Choroid plexus epithelial cell (primary cell): Measurements from ENCODE around the gene DDX10.

Experiments used
- DNase-seq: peaks from one replicate; pipeline ENCODE4 v3.0.0-alpha.2; 2010; ENCODE audit warnings: low read depth
- H3K4me3 ChIP-seq: 2 replicates; pipeline ENCODE4 v1.5.1; 2011; ENCODE audit warnings: low read depth, mild to moderate bottlenecking, control low read depth, low read length, moderate library complexity
- TF ChIP-seq, protein P1 (sequence below): conservative IDR thresholded peaks from 2 replicates; pipeline ENCODE4 v1.5.1; 2011; ENCODE audit warnings: low read depth, mild to moderate bottlenecking, control low read depth, inconsistent platforms, low read length, moderate library complexity

Gene DDX10

DNA sequence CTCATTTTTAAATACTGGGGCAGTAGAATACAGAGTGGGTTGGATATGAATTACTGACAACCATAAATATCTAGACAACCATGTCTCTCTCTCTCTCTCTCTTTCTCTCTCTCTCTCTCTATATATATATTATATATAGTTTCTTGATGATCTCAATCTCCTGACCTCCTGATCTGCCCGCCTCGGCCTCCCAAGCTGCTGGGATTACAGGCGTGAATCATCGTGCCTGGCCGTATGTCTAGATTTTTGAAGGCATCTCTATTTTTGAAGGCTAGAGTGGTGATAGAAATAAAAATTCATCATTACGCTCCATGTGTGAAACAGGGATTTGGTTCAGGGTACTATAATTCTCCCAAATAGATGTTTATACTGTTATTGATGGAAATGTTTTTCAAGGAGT lies 84.1 kb downstream of the DDX10 start:
- TF ChIP-seq, protein P1, sequence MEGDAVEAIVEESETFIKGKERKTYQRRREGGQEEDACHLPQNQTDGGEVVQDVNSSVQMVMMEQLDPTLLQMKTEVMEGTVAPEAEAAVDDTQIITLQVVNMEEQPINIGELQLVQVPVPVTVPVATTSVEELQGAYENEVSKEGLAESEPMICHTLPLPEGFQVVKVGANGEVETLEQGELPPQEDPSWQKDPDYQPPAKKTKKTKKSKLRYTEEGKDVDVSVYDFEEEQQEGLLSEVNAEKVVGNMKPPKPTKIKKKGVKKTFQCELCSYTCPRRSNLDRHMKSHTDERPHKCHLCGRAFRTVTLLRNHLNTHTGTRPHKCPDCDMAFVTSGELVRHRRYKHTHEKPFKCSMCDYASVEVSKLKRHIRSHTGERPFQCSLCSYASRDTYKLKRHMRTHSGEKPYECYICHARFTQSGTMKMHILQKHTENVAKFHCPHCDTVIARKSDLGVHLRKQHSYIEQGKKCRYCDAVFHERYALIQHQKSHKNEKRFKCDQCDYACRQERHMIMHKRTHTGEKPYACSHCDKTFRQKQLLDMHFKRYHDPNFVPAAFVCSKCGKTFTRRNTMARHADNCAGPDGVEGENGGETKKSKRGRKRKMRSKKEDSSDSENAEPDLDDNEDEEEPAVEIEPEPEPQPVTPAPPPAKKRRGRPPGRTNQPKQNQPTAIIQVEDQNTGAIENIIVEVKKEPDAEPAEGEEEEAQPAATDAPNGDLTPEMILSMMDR: no peak
- DNase-seq: no peak
- no peak overlapping the region for H3K4me3 ChIP-seq

- TF ChIP-seq, protein P1: no peak
- DNase-seq: no peak
- H3K4me3 ChIP-seq: no peak overlapping the region
Measured at GRCh38 chr11:108751444-108751843, 86.6 kb downstream of the DDX10 start.

DNA sequence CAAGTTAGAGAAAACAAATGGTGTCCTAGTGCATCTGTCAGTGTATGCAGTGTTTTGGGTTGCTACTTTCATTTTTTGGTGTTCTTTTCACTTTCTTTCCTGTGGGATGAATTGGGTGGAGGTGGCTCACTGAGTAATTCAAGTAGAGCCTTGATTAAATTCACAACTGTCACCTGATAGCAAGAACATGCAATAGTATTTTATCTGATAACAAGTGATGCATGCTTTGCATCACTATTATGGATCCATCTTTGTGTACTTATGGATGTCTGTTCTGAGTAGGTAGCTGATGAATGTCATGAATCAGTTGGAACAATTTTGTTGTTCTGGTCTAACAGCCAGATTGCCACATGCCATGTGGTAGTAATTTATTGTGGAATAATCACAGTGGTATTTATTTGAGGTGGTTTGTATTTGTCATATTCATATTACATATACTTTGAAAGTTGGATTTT lies 87.5 kb downstream of the DDX10 start:
- H3K4me3 ChIP-seq: no peak overlapping the region
- DNase-seq: no peak
- TF ChIP-seq, protein P1: no peak

GRCh38 chr11:108754901-108755625 lies 90.2 kb downstream of the DDX10 start:
- TF ChIP-seq, protein P1: no peak
- DNase-seq: peak; percentile 78
- H3K4me3 ChIP-seq: no peak overlapping the region

DNA sequence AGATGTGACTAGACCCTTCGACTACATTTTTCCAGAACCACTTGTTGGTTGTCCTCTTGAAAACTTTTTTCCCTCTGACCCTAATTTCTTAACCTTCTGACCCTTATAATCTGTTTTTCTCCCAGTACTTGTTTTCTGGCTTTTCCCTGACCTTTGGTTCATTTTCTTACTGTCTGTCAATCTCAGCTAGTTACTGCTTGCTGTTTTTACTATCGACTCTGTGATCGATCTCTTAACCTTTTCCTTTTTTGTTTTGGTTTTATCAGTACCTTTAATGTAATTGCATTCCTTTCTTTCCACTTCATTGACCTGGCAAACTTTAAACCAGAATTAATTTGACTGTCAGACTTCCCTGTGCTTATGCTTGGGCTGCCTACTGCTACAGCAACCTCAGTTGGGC lies 92.8 kb downstream of the DDX10 start:
- no peak for DNase-seq

DNA sequence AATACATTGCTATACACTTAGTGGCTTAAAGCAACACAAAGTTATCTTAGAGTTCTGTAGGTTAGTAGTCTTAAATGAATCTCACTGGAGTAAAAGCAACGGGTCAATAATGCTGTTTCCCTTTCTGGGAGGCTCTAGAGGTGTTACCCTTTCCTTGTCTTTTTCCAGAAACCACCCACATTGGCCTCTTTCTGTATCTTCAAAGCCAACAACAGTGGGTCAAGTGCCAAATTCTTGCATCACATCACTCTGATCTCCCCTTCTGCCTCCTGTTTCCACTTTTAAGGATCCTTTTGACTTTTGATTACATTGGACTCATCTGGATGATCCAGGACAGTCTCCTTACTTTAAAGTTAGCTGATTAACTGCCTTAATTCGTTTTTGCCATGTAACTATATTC lies 93.6 kb downstream of the DDX10 start:
- TF ChIP-seq, protein P1: no peak
- no peak for DNase-seq
- no peak overlapping the region for H3K4me3 ChIP-seq

More for the DNA sequence above, 92.8 kb downstream of the DDX10 start:
- no peak overlapping the region for H3K4me3 ChIP-seq
- TF ChIP-seq, protein P1: no peak

GRCh38 chr11:108766596-108767173 lies 101.8 kb downstream of the DDX10 start:
- TF ChIP-seq, protein P1: no peak
- peak; percentile 33 for DNase-seq
- no peak overlapping the region for H3K4me3 ChIP-seq
